Tibial artery (tissue), 4 donors: Measurements from ENCODE around the gene CHDH.

Source experiments
- DNase-seq, 2 donors: peaks; one replicate each; pipeline ENCODE4 v3.0.0-alpha.2; 2019
- H3K27ac ChIP-seq, 2 donors: fragments of 200-600 bp; sonication (generic) in 1 of 2; 1 replicate in 1 of 2; 2 replicates in 1 of 2; pipeline ENCODE4 v1.5.1; 2018 to 2019; ENCODE audit warnings: mild to moderate bottlenecking in 1 of 2
- H3K27me3 ChIP-seq, 2 donors: fragments of 200-600 bp; sonication (generic) in 1 of 2; one replicate each; pipeline versions ENCODE4 v1.5.1 to v1.6.0; 2016 to 2019
- H3K36me3 ChIP-seq, 3 donors: fragments of 200-600 bp; sonication (generic) in 2 of 3; one replicate each; pipeline ENCODE4 v1.5.1; 2016 to 2019; ENCODE audit warnings: mild to moderate bottlenecking in 2 of 3
- H3K4me1 ChIP-seq, 4 donors: fragments of 200-600 bp; sonication (generic) in 2 of 4; 1 replicate in 3 of 4; 2 replicates in 1 of 4; pipeline ENCODE4 v1.5.1; 2016 to 2019
- H3K4me3 ChIP-seq, 2 donors: fragments of 200-600 bp; sonication (generic) in 1 of 2; 1 replicate in 1 of 2; 2 replicates in 1 of 2; pipeline ENCODE4 v1.5.1; 2018 to 2019; ENCODE audit warnings: mild to moderate bottlenecking in 2 of 2
- H3K9me3 ChIP-seq, 3 donors: fragments of 200-600 bp; sonication (generic) in 1 of 3; one replicate each; pipeline ENCODE4 v1.5.1; 2016 to 2019
- CTCF ChIP-seq, 2 experiments: fragments of 200-600 bp in 1 of 2; fragments of 450-650 bp in 1 of 2; IDR thresholded peaks; one replicate each; pipeline ENCODE4 v1.5.1; 2017 to 2019; ENCODE audit warnings: antibody characterized with exemption in 2 of 2, mild to moderate bottlenecking in 1 of 2, moderate library complexity in 1 of 2
- intact Hi-C: fragments of 100-400 bp; cut with DNase I; formaldehyde crosslinking; loops from one replicate; pipeline ENCODE4 v1.15.0; 2023; ENCODE audit warnings: low total_unique reads

Gene CHDH

GRCh38 chr3:53775018-53775417, 71.2 kb downstream of the CHDH start:
- H3K36me3 ChIP-seq = no peaks in the 10 kb centered on the region
- H3K9me3 ChIP-seq = no peaks in the 10 kb centered on the region
- H3K4me3 ChIP-seq = no peak overlapping the region
- no peak overlapping the region for H3K27ac ChIP-seq
- no peak for TF ChIP-seq CTCF (IDR thresholded peaks at IDR 0.05)
- intact Hi-C loops = loop anchor here (5.0 kb wide), 1 partner anchor 1643 kb away; no protein-coding TSS in a partner anchor
- no peak for DNase-seq
- no peaks in the 10 kb centered on the region for H3K27me3 ChIP-seq
- peaks cover 0 to 35% (median 29%) of the 10 kb centered on the region in 4 donors for H3K4me1 ChIP-seq

GRCh38 chr3:53774414-53774813, 71.8 kb downstream of the CHDH start:
- no peak for TF ChIP-seq CTCF (IDR thresholded peaks at IDR 0.05)
- intact Hi-C loops = no loop called here
- Histone ChIP-seq H3K36me3 (no peaks in the 10 kb centered on the region), H3K27me3 (no peaks in the 10 kb centered on the region), H3K4me3 (no peak overlapping the region), H3K9me3 (no peaks in the 10 kb centered on the region), H3K27ac (no peak overlapping the region), H3K4me1 (peaks cover 0 to 35% (median 29%) of the 10 kb centered on the region in 4 donors)
- DNase-seq = no peak

- peaks cover 0 to 35% (median 29%) of the 10 kb centered on the region in 4 donors for H3K4me1 ChIP-seq
Observed at GRCh38 chr3:53773611-53774368, 72.4 kb downstream of the CHDH start.

GRCh38 chr3:53773021-53773436, 73.2 kb downstream of the CHDH start:
- DNase-seq = no peak
- no peaks in the 10 kb centered on the region for H3K9me3 ChIP-seq
- no peak for TF ChIP-seq CTCF (IDR thresholded peaks at IDR 0.05)
- H3K27ac ChIP-seq = no peak overlapping the region
- no peak overlapping the region for H3K4me3 ChIP-seq
- H3K27me3 ChIP-seq = no peaks in the 10 kb centered on the region
- H3K4me1 ChIP-seq = peaks cover 0 to 35% (median 29%) of the 10 kb centered on the region in 4 donors
- intact Hi-C loops = no loop called here
- no peaks in the 10 kb centered on the region for H3K36me3 ChIP-seq

More at GRCh38 chr3:53773611-53774368, 72.4 kb downstream of the CHDH start:
- Histone ChIP-seq H3K27ac (no peak overlapping the region), H3K36me3 (no peaks in the 10 kb centered on the region), H3K27me3 (no peaks in the 10 kb centered on the region), H3K4me3 (no peak overlapping the region), H3K9me3 (no peaks in the 10 kb centered on the region)
- TF ChIP-seq CTCF (IDR thresholded peaks at IDR 0.05) = no peak
- intact Hi-C loops = no loop called here
- peak in 1 of 2 donors; percentile 65 for DNase-seq

GRCh38 chr3:53772562-53772961, 73.7 kb downstream of the CHDH start:
- no peak for DNase-seq
- Histone ChIP-seq H3K9me3 (no peaks in the 10 kb centered on the region), H3K27me3 (no peaks in the 10 kb centered on the region), H3K36me3 (no peaks in the 10 kb centered on the region), H3K27ac (no peak overlapping the region), H3K4me3 (no peak overlapping the region), H3K4me1 (peaks cover 0 to 35% (median 29%) of the 10 kb centered on the region in 4 donors)
- TF ChIP-seq CTCF (IDR thresholded peaks at IDR 0.05) = no peak
- intact Hi-C loops = no loop called here
